ENCODE data around the gene MTG2.
A peak's percentile ranks its signal among the peaks of the same experiment; 100 is the strongest.

Gene MTG2

DNA sequence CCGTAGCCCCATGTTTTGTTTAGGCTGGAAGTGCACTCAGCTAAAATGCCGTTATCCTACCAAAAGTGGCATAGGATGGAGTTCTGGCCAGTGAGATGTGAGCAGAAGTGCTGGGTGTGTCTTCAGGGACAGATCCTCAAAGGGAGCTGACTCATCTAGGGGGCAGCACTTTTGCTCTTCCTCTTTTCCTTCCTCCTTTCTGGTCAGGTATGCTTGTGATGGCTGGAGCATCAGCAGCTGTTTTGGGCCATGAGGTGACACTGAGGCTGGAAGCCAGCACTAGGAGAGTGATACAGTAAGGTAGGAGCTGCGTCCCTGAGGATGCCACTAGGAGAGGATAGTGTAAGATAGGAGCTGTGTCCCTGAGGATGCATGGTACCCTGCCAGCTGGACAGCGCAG lies 50.9 kb downstream of the MTG2 start:
- no peak for DNase-seq (ENCODE audit: low read depth)

- no peak for DNase-seq (ENCODE audit: low read depth)
These were observed 51.5 kb downstream of the MTG2 start for GRCh38 chr20:62234339-62234738.

DNA sequence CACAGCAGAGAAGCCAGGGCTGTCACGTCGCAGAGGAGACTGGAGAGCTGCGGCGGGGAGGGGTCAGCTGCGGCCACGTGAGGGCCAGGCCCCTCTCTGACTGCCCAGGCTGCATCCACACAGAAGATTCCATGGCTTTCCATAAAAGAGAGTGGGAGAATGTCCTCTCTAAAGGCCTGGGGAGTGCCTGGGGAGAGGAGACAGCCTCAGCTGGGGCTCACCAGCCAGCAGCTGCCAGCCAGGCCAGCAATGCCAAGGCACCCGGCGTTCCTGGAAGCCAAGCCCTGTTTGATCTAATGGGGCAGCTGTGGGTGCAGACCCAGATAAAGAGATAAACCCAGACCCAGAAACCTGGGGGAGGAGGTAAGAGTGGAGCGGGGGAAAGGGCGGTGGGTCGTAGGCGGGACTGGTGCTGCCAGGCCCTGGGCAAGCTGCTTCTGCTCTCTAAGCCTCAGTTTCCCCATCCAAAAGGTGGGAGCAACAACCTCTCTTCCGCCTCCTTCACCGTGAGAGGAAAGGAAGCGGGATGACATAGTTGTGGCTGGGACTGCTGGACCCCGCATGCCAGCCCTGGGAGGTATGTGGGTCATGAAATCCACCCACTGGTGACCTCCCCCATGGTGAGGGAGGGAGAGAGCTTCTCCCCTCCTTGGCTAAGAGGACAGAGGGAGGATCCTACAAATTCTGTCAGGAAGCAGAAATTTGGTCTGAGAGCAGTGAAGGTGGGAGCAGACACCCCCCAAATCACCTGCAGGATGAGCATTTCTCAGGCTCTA lies 52.4 kb downstream of the MTG2 start:
- DNase-seq (ENCODE audit: low read depth) = no peak

- no peak for DNase-seq (ENCODE audit: low read depth)
These were observed 52.9 kb downstream of the MTG2 start for GRCh38 chr20:62235777-62236157.

- DNase-seq (ENCODE audit: low read depth) = no peak
These were observed 53.4 kb downstream of the MTG2 start for GRCh38 chr20:62236200-62236599.

GRCh38 chr20:62236766-62237513 lies 54.1 kb downstream of the MTG2 start:
- DNase-seq (ENCODE audit: low read depth) = no peak

DNA sequence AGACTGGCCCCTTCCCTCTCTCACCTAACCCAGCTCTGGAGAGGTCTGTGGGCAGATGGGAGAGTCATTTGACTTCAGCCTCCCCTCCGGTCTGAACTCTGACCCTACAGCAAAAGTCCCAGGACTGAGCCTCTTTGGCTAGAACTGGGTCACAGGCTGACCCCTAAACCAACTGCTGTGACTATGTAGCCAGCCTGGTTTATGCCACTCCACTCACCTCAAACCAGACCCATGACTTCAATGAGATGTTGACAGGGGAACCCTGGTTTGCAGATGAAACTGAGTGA lies 54.6 kb downstream of the MTG2 start:
- no peak for DNase-seq (ENCODE audit: low read depth)

GRCh38 chr20:62237801-62238568 lies 55.2 kb downstream of the MTG2 start, which contains the start of gene OSBPL2:
OSBPL2 (plus strand) TSS chr20:62238521; CDS start chr20:62256185, 17,664 bp downstream.
- peak; percentile 100 for DNase-seq (ENCODE audit: low read depth)

GRCh38 chr20:62238569-62239277 lies 55.9 kb downstream of the MTG2 start:
- no peak for DNase-seq (ENCODE audit: low read depth)

DNA sequence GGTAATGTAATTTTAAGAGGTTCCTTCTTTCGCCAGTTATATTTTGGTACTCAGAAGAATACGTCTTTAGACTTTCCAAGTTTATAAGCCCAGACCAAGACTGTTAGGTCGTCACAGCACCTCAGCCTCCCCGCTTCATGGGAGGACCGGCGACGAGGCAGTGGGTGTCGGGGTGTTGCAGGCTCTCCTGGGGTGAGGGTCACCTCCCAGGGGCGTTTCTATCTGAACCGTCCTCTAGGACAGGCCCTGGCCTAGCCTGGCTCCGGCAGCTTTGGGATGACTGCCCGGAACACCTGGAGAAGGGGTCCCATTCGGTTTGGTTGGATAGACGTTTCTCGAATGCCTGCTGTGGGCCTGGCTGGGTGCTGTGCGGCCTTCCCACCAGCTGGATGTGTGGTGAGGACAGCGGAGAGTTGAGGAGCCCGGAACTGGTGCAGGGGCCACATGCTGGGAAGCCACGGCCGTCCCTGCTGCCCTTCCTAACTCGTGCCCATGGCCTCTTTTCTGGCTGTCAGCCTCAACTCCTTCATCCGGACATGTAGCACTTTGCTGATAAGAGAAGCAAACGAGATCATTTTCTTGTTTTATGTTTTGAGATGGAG lies 56.6 kb downstream of the MTG2 start:
- DNase-seq (ENCODE audit: low read depth) = no peak

GRCh38 chr20:62240020-62240685 lies 57.3 kb downstream of the MTG2 start:
- DNase-seq (ENCODE audit: low read depth) = no peak

DNA sequence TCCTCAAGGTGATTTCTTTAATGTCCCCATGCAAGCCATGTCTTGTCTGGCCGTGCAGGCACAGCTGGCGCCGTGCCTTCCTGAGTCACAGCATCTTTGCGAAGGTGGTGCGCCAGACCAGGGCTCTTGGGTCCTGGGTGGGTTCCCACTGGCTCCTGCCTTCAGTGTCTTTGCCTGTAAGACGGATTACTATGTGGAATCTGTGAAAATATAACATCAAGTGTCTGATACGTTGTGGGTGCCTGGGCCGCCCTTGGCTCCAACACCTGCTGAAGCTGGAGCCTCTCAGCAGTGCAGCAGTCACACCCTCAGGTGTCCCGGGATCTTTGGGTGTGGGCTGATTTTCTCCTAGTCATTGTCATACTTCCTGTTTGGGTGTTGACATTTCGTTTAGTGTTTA lies 58.7 kb downstream of the MTG2 start:
- no peak for DNase-seq (ENCODE audit: low read depth)

DNA sequence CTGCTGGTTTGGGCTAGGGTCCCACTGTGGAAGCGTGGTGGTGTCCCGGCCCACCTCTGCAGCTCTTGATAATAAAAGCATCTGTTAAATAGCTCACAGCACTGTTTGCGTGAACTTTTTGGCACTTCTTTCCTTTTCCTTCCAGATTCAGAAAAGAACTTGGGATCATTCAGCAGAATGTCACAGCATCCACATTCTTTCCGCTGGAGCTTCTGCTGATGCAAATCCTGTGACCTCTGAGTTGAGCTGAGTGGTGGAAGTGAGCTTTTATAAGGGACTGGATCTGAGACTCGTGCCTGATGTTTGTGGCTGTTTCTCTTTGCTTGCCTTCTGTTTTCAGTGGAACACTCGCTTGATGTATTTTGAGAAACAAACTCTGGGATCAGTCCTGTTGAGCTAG lies 59.3 kb downstream of the MTG2 start:
- DNase-seq (ENCODE audit: low read depth) = no peak

DNA sequence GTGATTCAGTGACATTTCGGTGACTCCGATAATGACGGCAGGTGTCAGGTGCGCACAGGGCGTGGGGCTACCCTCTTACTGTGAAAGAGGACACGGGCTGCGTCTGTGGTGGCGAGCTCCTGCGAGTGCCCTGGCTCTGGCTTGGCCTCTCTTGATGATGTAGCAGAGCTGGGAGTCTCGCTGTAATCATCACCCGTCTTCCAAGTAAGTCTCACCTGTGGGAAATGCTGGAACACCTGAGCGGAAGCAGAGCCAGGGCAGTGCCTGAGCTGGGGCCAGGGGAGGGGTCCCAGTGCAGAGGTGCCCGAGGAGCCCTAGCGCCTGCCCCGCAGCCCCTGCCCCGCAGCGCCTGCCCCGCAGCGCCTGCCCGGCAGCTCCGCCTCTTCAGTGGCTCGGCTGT lies 60.3 kb downstream of the MTG2 start:
- DNase-seq (ENCODE audit: low read depth) = no peak

- no peak for DNase-seq (ENCODE audit: low read depth)
These were observed 61.2 kb downstream of the MTG2 start for GRCh38 chr20:62243906-62244515.

DNA sequence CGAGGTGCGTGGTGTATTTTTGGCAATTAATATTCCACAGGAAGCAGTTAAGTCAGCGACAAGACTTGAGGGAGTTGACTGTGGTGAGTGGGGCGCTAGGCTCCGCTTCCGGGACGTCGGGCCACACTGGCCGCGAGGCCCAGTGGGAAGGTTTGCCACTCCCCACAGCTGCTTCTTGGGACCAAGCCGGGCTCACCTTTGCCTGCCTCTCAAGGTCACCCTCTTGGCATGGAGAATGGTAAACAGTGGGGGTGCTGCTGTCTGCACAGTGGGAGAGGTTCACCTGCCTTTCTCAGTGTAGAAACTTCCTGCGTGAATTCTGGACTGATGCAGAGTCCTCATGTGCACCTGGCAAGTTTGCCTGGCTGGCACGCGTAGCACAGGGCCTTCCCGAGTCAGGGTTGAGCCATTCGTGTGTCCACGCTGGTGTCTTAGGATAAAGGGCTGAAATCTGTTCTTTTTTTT lies 61.8 kb downstream of the MTG2 start:
- no peak for DNase-seq (ENCODE audit: low read depth)

DNA sequence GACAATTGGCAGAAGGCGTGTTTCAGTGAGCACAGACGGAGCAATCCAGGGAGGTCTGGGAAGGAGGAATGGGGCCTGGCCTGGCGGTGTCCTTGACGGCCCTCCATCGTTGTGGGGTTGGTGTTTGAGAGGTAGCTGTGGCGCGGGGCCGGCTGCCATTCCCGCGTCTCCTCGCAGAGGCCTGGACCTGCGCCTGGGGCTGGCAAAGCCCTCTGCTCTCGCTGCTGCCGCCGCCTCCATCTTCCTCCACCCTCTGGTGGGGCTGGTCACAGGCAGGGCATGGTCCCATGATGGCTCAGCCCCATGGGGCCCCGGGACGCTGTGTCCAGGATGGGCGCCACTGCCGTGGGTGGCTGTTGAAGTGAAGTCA lies 63.1 kb downstream of the MTG2 start:
- no peak for DNase-seq (ENCODE audit: low read depth)

GRCh38 chr20:62246431-62246830 lies 63.6 kb downstream of the MTG2 start:
- no peak for DNase-seq (ENCODE audit: low read depth)

DNA sequence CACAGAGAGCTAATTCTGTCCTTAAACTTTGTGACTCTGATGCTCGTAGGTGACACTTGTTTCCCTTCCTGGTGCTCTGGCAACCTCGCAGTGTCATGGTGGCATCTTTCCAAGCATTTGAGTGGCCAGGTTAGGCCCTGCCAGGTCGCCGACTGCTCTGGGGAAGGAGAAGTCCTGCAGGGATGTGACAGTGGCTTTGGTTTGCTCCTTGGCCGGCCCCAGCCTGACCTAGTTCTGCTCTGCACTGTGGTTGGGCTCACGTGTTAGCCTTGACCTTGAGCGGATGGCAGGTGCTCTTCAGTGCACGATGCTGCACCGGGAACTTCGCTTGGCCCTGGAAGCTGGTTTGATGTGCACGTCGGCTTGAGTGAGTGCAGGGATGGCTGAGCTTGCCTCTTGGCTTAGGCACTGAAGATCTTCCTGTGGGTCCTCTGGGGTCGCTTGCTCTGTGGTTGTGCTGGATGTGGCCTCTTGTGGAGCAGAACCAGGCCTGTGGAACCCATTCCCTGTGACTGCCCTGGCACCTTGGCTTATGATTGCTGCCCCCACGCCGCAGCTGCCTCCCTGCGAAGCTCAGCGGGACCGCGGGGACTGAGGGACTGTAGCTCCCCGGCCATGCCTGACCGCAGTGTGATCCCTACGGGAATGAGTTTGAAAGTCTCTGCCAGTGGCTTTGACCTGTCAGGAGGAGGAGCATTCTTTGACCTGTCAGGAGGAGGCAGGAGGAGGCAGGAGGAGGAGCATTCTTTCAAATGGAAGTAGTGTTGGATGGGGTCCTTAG lies 64.2 kb downstream of the MTG2 start:
- no peak for DNase-seq (ENCODE audit: low read depth)

Measured in stimulated activated CD4-positive, alpha-beta T cell treated with anti-CD3 and anti-CD28 coated beads, Interleukin-2, amount 100 ng/mL, for 4 hours (primary cell).